Measurements from ENCODE around the gene RAPGEF6. TPM values are rescaled to one million over a fixed set of nuclear protein-coding genes. Genes with fewer than 3 reads are reported as not detected.
A peak's percentile ranks its signal among the peaks of the same experiment; 100 is the strongest.

RAPGEF6 gene
- total RNA-seq, 1 experiment from 2014 or later: 25.0 TPM

DNA sequence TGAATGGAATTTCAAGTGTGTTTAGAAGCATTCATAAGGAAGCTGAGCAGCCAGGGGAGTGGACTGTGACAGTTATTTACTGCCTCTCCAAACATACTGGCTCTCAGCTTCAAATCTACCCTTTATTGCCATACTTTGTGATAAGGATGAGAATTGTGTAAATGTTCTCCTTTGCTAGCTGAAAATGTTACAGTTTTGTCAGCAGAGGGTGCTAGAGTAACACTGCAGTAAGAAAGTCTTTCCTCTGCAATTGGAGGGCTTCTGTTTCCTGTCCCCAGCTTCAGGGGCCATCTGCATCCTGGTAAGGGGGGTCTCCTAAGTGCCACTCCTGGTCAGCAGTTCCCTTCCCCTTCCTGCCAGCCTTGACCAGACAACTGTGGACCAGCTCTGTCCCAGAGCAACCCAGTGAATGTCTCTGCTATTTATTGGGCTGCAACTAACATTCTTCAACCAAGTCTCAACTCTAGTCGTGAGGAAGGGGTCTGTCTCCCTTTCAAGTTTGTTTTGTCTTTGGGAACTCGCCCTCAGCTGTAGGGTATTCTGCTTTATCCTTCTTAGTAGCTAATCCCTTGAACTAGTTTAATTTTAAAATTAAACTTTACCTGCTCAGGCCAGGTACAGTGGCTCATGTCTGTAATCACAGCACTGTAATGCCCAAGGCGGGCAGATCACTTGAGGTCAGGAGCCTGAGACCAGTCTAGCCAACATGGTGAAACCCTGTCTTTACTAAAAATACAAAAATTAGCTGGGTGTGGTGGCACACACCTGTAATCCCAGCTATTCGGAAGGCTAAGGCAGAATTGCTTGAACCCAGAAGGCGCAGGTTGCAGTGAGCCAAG lies 45.3 kb downstream of the RAPGEF6 start:
- no peak overlapping the region for H3K4me3 ChIP-seq (ENCODE audit: low read depth in 2 of 2, low read length in 2 of 2)
- DNase-seq (ENCODE audit: low read depth, low spot score): no peak
- no peaks in the 10 kb centered on the region for H3K27me3 ChIP-seq (ENCODE audit: control insufficient read depth, insufficient read depth, low read length)
- TF ChIP-seq TCF7L2 (IDR thresholded peaks at IDR 0.05; ENCODE audit: low read depth, low read length) (no peak), SIN3A (IDR thresholded peaks at IDR 0.05; ENCODE audit: borderline replicate concordance, insufficient read depth, low read depth, low read length) (no peak)
- TF ChIP-seq, protein P1, sequence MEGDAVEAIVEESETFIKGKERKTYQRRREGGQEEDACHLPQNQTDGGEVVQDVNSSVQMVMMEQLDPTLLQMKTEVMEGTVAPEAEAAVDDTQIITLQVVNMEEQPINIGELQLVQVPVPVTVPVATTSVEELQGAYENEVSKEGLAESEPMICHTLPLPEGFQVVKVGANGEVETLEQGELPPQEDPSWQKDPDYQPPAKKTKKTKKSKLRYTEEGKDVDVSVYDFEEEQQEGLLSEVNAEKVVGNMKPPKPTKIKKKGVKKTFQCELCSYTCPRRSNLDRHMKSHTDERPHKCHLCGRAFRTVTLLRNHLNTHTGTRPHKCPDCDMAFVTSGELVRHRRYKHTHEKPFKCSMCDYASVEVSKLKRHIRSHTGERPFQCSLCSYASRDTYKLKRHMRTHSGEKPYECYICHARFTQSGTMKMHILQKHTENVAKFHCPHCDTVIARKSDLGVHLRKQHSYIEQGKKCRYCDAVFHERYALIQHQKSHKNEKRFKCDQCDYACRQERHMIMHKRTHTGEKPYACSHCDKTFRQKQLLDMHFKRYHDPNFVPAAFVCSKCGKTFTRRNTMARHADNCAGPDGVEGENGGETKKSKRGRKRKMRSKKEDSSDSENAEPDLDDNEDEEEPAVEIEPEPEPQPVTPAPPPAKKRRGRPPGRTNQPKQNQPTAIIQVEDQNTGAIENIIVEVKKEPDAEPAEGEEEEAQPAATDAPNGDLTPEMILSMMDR (IDR thresholded peaks at IDR 0.05): peak; percentile 93
- H3K27ac ChIP-seq (ENCODE audit: low read length): no peak overlapping the region
- no peaks in the 10 kb centered on the region for H3K9me3 ChIP-seq (ENCODE audit: control insufficient read depth, insufficient read depth, low read depth, low read length)
- CTCF ChIA-PET: interaction anchor here (0.6 to 1.5 kb wide), 4 partner anchors 12 to 473 kb away, joined by 3 to 8 read pairs (median 6); no protein-coding TSS in a partner anchor
- no peaks in the 10 kb centered on the region for H3K4me1 ChIP-seq (ENCODE audit: control insufficient read depth, insufficient read depth, low read length)
- in situ Hi-C loops (cut with HindIII; ENCODE audit: low pct_unique_long_range_greater_than_20kb, low sequenced_read_pairs) (no loop called here), intact Hi-C loops (cut with micrococcal nuclease; ENCODE audit: unreplicated experiment) (loop anchor here (5.0 kb wide), 1 partner anchor 418 kb away; no protein-coding TSS in a partner anchor)
- BruUV-seq (replicated peaks): no TSS peak
- no peaks in the 10 kb centered on the region; the same call in 1 of the 2 replicates for H3K36me3 ChIP-seq (ENCODE audit: control insufficient read depth, insufficient read depth, low read length)
- peak; percentile 87 for ATAC-seq
- POLR2A ChIA-PET: interaction anchor here (0.6 to 1.1 kb wide), 3 partner anchors 46 to 59 kb away, joined by 4 to 6 read pairs (median 5); no protein-coding TSS in a partner anchor

DNA sequence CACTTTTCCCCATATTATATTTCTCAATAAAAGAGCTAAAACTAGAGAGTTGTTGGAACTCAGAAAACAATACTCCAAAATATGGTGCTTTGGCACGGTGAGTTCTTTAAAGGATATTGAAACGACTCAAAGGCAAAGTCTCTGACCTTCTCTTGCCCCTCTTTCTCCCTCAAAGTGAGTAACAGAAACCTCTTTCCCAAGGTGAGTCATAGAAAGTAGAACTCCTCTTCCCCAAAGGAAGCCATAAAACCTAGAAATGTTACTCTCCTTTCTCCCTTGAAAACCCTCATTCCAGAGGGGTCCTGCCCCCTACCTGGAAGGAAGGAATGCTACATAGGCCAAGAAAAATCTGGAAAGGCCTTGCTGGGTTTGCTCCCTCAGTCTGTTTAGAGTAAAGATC lies 47.5 kb downstream of the RAPGEF6 start:
- Histone ChIP-seq H3K9me3 (ENCODE audit: control insufficient read depth, insufficient read depth, low read depth, low read length) (no peaks in the 10 kb centered on the region; the same call in 1 of the 2 replicates), H3K36me3 (ENCODE audit: control insufficient read depth, insufficient read depth, low read length) (no peaks in the 10 kb centered on the region; the same call in 1 of the 2 replicates), H3K27me3 (ENCODE audit: control insufficient read depth, insufficient read depth, low read length) (no peaks in the 10 kb centered on the region), H3K4me1 (ENCODE audit: control insufficient read depth, insufficient read depth, low read length) (no peaks in the 10 kb centered on the region), H3K27ac (ENCODE audit: low read length) (no peak overlapping the region), H3K4me3 (ENCODE audit: low read depth in 2 of 2, low read length in 2 of 2) (no peak overlapping the region)
- CTCF ChIA-PET: no interaction called here
- in situ Hi-C loops (cut with HindIII; ENCODE audit: low pct_unique_long_range_greater_than_20kb, low sequenced_read_pairs): no loop called here
- TF ChIP-seq TCF7L2 (IDR thresholded peaks at IDR 0.05; ENCODE audit: low read depth, low read length) (no peak), POLR2AphosphoS5 (IDR thresholded peaks at IDR 0.05; ENCODE audit: low read depth, low read length) (no peak), SIN3A (IDR thresholded peaks at IDR 0.05; ENCODE audit: borderline replicate concordance, insufficient read depth, low read depth, low read length) (no peak), REST (IDR thresholded peaks at IDR 0.05; ENCODE audit: insufficient read depth in 1 of 2, low read depth in 2 of 2, low read length in 1 of 2) (no peak)
- TF ChIP-seq, protein P1 (IDR thresholded peaks at IDR 0.05): no peak
- intact Hi-C loops (cut with micrococcal nuclease; ENCODE audit: unreplicated experiment): no loop called here
- POLR2A ChIA-PET: no interaction called here
- DNase-seq (ENCODE audit: low read depth, low spot score): no peak
- ATAC-seq: no peak
- BruUV-seq (replicated peaks): no TSS peak
